Measurements from ENCODE around the gene RFX4. TPM values are rescaled to one million over a fixed set of nuclear protein-coding genes. Genes with fewer than 3 reads are reported as not detected.

RFX4 gene
- total and polyA plus RNA-seq, 3 donors from 2014 or later, result 52.7 to 217 (median 86.4) TPM

- 90 to 91% methylated on average over 6 of the region's 6 CpGs for WGBS, 2 donors
- Histone ChIP-seq H3K4me1 (no peaks in the 10 kb centered on the region), H3K36me3 (ENCODE audit: low read depth, missing control alignments) (no peaks in the 10 kb centered on the region), H3K4me3 (no peak overlapping the region), H3K27me3 (no peaks in the 10 kb centered on the region), H3K27ac (no peak overlapping the region), H3K9me3 (no peaks in the 10 kb centered on the region)
- intact Hi-C loops (cut with DNase I; ENCODE audit: low total_unique reads), result no loop called here
- TF ChIP-seq, protein P1, sequence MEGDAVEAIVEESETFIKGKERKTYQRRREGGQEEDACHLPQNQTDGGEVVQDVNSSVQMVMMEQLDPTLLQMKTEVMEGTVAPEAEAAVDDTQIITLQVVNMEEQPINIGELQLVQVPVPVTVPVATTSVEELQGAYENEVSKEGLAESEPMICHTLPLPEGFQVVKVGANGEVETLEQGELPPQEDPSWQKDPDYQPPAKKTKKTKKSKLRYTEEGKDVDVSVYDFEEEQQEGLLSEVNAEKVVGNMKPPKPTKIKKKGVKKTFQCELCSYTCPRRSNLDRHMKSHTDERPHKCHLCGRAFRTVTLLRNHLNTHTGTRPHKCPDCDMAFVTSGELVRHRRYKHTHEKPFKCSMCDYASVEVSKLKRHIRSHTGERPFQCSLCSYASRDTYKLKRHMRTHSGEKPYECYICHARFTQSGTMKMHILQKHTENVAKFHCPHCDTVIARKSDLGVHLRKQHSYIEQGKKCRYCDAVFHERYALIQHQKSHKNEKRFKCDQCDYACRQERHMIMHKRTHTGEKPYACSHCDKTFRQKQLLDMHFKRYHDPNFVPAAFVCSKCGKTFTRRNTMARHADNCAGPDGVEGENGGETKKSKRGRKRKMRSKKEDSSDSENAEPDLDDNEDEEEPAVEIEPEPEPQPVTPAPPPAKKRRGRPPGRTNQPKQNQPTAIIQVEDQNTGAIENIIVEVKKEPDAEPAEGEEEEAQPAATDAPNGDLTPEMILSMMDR (IDR thresholded peaks at IDR 0.05), result no peak
- TF ChIP-seq POLR2A (IDR thresholded peaks at IDR 0.05), result no peak
- no peak for DNase-seq
These were observed 113.3 kb downstream of the RFX4 start for GRCh38 chr12:106696071-106696470.

- intact Hi-C loops (cut with DNase I; ENCODE audit: low total_unique reads), result no loop called here
- no peak overlapping the region for H3K4me3 ChIP-seq
- H3K27me3 ChIP-seq, result no peaks in the 10 kb centered on the region
- H3K27ac ChIP-seq, result no peak overlapping the region
- WGBS, 2 donors, result 79 to 89% methylated on average over 4 of the region's 4 CpGs
- no peak for DNase-seq
- H3K36me3 ChIP-seq (ENCODE audit: low read depth, missing control alignments), result no peaks in the 10 kb centered on the region
- H3K9me3 ChIP-seq, result no peaks in the 10 kb centered on the region
- H3K4me1 ChIP-seq, result no peaks in the 10 kb centered on the region
- TF ChIP-seq, protein P1 (IDR thresholded peaks at IDR 0.05), result no peak
- no peak for TF ChIP-seq POLR2A (IDR thresholded peaks at IDR 0.05)
These were observed 114.0 kb downstream of the RFX4 start for GRCh38 chr12:106696681-106697417.

GRCh38 chr12:106704081-106704480, 121.3 kb downstream of the RFX4 start:
- TF ChIP-seq, protein P1 (IDR thresholded peaks at IDR 0.05), result no peak
- no peak for TF ChIP-seq POLR2A (IDR thresholded peaks at IDR 0.05)
- no peaks in the 10 kb centered on the region for H3K9me3 ChIP-seq
- WGBS, 2 donors, result 43 to 48% methylated on average over 3 of the region's 3 CpGs
- H3K27ac ChIP-seq, result no peak overlapping the region
- no peak overlapping the region for H3K4me3 ChIP-seq
- DNase-seq, result no peak
- no peaks in the 10 kb centered on the region for H3K36me3 ChIP-seq (ENCODE audit: low read depth, missing control alignments)
- H3K27me3 ChIP-seq, result no peaks in the 10 kb centered on the region
- no peaks in the 10 kb centered on the region for H3K4me1 ChIP-seq
- intact Hi-C loops (cut with DNase I; ENCODE audit: low total_unique reads), result no loop called here

- H3K27me3 ChIP-seq, result no peaks in the 10 kb centered on the region
- H3K36me3 ChIP-seq (ENCODE audit: low read depth, missing control alignments), result no peaks in the 10 kb centered on the region
- H3K4me3 ChIP-seq, result no peak overlapping the region
- no peaks in the 10 kb centered on the region for H3K9me3 ChIP-seq
- no peak overlapping the region for H3K27ac ChIP-seq
- no peaks in the 10 kb centered on the region for H3K4me1 ChIP-seq
- WGBS, 2 donors, result 86 to 95% methylated on average over 5 of the region's 5 CpGs
- intact Hi-C loops (cut with DNase I; ENCODE audit: low total_unique reads), result no loop called here
- DNase-seq, result no peak
- no peak for TF ChIP-seq POLR2A (IDR thresholded peaks at IDR 0.05)
- TF ChIP-seq, protein P1 (IDR thresholded peaks at IDR 0.05), result no peak
These were observed 123.2 kb downstream of the RFX4 start for GRCh38 chr12:106705971-106706370.

DNA sequence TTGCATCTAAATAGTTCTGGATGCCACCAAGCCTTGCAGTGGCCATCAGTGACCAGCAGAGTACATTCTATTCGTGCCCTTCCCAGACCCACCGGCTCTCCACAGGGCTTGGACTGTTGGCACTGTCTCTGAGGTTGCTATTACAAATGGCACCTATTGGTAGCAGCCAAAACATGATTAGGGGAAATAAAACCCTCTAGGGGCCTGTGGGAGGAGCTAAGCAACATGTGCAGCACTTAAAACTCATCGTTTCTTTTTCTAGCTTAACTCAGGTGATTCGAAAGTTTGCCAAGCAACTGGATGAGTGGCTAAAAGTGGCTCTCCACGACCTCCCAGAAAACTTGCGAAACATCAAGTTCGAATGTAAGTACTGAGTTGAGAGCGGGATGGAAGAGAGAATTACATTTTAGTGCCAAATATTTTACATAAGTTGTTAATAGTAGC, 126.3 kb downstream of the RFX4 start:
- Histone ChIP-seq H3K4me3 (no peak overlapping the region), H3K9me3 (no peaks in the 10 kb centered on the region), H3K27me3 (no peaks in the 10 kb centered on the region), H3K36me3 (ENCODE audit: low read depth, missing control alignments) (no peaks in the 10 kb centered on the region), H3K27ac (no peak overlapping the region), H3K4me1 (no peaks in the 10 kb centered on the region)
- WGBS, 2 donors, result 89 to 91% methylated on average over 8 of the region's 8 CpGs
- no peak for DNase-seq
- TF ChIP-seq POLR2A (IDR thresholded peaks at IDR 0.05), result no peak
- TF ChIP-seq, protein P1 (IDR thresholded peaks at IDR 0.05), result no peak
- intact Hi-C loops (cut with DNase I; ENCODE audit: low total_unique reads), result no loop called here

Measured in testis (tissue), 3 donors.